GM18867 (cell line): Measurements from ENCODE around the gene MKS1.

Experiments used
- ATAC-seq: cut with Tn5 transposase; IDR thresholded peaks from one replicate; pipeline ENCODE4 v1.9.1; 2021; ENCODE audit warnings: mild to moderate bottlenecking, moderate library complexity; ENCODE audit not compliant: unreplicated experiment

The MKS1 gene

DNA sequence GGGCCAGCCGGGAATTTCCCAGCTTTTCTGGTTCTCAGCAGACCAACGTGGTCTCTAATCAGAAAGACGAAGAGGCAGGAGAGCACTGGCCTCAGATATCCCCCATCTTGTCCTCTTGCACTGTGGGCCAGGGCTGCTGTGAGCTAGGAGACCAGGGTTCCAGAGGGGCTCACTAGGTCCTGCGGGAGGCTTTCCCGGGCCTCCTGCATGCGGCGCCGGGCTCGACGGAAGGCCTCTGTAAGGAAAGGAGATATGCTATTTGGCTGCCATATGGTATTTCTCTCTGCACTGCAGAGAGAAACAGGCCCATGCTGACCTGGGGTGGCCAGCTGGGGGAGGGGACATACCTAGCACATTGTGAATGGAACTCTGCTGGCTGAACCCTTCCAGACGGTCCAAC lies 13.1 kb downstream of the MKS1 start:
- no peak for ATAC-seq

- ATAC-seq: no peak
These were observed 14.3 kb downstream of the MKS1 start for GRCh38 chr17:58204796-58205195.

GRCh38 chr17:58202859-58203258 lies 16.2 kb downstream of the MKS1 start:
- no peak for ATAC-seq

DNA sequence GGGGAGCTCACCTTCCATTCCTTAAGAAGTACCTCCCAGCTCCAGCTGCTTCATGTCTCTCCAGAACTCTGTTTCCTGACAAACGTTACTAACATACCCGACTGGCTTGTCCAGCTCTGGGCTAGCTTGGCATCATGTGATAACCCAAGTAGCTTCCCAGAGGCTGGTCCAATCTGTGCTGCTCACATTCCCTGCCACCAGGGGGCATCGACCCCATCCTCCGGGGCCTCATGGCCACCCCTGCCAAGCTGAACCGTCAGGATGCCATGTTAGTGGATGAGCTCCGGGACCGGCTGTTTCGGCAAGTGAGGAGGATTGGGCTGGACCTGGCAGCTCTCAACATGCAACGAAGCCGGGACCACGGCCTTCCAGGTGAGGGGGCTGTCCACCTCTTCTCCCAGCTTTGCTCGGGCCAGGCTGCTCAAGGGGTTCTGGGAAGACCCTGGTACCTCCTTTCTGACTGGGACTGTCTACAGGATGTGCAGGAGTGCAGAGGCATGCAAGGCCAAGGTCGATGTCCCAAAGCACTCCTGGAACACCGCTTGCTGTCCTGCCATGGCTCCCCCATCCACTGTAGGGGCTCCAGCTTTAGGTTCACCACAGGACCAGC lies 18.9 kb downstream of the MKS1 start:
- no peak for ATAC-seq

DNA sequence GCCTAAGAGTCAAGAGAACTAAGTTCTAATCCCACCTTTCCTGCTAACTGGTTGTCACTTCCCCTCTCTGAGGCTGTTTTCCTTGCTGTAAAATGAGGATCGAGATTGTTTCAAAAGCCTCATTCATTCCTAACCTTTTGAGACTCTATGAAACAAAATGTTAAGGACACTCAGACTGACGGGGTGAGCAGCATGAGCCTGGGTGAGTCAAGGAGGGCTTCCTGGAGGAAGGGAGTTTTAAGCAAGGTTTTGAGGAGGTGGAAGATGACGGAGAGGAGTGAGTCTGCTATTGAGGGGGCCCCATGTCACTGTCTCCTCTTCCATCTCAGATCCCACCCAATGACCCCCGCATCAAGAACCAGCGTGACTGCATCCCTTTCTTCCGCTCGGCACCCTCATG lies 22.4 kb downstream of the MKS1 start:
- no peak for ATAC-seq

- no peak for ATAC-seq
These were observed 23.4 kb downstream of the MKS1 start for GRCh38 chr17:58195518-58196123.

GRCh38 chr17:58193641-58194255 lies 25.3 kb downstream of the MKS1 start:
- ATAC-seq: no peak

DNA sequence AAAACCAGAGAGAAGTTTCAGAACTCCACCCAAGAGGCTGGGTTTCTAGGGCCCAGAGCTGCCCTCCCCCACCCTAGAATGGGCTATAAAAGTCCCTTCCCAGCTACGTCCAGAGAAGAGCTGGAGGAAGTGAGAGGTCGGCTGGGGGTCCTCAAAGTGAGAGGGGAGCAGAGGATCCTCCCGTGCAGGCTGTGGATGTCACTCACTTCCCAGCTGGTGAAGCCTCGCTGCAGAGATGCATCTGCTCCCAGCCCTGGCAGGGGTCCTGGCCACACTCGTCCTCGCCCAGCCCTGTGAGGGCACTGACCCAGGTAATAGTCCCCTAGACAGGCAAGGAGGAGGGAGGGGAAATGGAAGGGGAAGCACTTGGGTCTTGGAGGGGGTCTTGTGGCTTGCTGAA lies 26.4 kb downstream of the MKS1 start, which contains the start of gene EPX:
Gene EPX, plus strand, starts transcription at position 115 of the 400 bp plus-strand sequence. Its CDS starts 121 bp downstream, at position 236.
- ATAC-seq: no peak

DNA sequence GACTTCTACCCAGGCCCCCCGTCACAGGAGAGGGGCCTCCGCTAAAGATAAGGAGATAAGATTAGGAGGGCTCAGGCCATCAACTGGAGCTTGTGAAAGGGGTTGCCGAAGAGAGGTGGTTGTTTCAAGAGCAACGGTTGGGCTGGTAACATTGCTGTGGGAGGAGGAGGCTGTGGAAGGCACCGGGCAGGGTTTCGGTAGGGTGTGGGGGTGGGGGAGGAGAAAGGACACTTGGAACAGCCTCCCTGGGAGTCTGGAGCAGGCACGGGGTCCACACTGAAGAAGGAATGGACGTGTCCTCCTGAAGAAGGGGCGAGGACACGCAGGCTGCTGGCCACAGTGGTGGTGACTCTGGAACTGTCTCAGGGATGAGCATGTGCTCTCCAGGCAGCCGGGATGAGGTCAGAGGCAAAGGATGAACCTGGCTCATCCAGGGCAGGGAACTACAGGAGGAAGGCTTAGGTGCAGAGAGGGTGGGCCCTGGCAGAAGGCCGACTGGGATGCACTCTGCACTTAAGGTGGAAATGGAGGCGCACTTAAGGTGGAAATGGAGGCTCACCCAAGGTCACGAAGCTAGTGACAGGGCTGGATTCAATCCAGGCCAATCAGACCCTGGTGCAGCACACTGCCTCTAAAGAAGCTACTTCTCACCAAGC lies 27.7 kb downstream of the MKS1 start:
- ATAC-seq: no peak

DNA sequence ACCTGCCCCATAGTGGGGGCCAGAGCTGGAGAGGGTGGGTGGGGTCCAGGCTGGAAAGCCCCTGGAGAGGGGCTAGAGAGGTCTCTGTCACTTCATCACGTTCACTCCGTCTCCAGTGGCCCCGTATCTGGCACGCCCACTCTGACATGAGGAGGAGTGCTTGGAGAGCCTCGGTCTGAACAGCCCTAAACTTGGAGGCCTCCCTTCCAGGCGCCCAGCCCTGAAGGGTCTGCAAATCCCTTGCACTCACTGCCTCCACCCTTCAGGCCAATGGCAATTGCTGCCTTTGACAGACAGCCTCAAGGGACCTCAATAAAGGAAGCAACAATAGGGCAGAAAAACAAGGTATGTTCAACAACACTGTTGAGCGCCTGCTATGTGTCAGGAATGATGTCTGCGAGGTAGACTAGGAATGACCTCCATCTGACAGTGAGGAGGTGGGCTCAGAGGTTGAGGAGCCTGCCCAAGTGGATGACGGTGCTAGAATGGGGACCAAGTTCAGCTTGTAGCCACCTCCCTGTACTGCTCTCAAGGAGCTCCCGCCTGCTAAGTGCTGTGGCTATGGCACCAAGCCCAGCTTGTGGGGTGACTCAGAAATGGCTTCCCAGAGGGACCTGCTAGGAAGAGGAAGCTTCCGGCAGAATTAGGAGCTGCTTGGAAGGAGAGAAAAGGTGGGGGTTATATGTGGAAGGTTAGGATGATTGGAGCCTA lies 29.5 kb downstream of the MKS1 start:
- no peak for ATAC-seq

DNA sequence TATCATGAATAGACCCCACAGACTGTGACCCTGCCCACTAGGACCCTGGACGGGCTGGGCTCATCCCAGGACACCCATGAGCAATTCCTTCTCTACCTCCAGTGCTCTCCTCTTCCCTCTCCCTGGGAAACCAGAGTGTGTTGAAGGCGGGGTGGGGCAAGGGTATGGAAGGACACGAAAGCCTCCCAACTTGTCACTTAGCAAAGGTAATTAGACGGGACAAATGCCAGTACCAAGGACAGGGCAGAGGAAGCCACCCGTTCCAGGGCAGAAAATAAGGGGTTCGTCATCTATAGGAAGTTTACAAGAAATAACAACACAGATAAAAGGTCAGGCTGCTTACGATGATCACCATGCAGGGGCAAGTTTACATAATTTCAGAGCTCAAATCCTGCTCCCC lies 31.4 kb downstream of the MKS1 start:
- no peak for ATAC-seq

DNA sequence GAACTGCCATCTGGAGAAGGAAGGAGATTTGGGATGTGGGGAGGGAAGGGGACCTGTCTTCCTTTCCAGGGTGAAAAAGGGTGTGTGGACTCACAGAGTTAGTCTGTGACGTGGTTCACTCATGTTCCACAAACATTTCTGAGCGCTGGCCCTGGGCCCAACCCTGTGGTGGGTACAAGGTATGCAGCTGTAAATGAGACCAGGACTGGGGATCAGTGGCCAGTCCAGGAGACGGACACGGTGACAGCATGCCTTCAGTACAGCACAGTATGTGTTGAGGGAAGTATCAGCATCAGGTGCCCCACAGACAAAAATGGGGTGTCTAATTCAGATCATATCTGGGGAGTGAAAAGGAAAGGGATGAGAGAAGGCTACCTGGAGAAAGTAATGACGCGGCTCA lies 32.0 kb downstream of the MKS1 start:
- no peak for ATAC-seq

GRCh38 chr17:58186591-58186990 lies 32.5 kb downstream of the MKS1 start:
- ATAC-seq: no peak

GRCh38 chr17:58184986-58185761 lies 33.9 kb downstream of the MKS1 start:
- ATAC-seq: no peak

DNA sequence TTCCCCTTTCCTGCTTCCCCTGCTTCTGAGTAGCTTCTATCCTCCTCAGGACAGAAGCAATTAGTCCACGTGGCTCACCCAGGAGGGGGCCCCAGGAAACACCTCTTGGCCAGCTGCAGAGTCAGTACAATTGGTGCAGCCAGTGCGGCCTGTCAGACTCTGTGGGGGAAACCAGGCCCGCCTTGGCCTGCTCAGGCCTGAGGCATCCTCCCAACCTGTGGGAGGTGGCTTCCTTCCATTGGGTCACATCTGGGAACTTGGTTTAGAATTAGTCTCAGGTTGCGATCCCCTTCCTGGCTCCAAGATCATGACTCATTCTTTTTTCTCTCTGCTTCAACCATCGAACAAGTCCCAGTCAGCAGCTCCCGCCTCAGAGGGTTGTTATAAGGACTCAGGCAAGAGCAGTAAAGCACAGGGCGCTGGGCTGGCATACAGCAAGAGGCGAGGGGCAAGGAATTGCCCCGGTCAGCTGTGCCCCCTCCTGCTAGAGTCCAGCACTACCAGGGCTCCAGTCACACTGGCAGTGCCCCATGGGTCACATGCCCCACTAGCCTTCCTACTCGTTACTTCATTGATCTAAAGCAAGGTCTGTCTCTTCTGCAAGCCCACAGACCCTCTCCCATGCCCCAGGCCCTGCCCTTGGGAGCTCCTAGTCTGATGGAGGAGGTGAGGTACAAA lies 34.6 kb downstream of the MKS1 start:
- no peak for ATAC-seq

GRCh38 chr17:58183514-58183913 lies 35.5 kb downstream of the MKS1 start:
- no peak for ATAC-seq

DNA sequence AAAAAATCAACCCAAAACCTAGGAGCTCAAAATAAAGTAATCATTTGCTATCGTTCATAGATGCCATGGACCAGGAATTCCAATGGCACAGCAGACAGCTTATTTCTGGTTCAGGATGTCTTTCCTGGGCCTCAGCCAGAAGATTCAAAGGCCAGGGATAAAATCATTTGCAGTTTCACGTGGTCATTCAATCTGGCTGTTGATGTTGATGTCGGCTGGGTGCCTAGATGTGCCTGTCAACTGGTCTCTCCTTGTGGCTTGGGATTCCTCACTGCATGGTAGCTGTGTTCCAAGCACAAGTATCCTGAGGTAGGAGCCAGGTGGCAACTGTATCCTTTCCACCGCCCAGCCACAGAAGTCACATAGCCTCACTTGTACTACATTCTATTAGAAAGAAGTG lies 37.3 kb downstream of the MKS1 start:
- no peak for ATAC-seq

DNA sequence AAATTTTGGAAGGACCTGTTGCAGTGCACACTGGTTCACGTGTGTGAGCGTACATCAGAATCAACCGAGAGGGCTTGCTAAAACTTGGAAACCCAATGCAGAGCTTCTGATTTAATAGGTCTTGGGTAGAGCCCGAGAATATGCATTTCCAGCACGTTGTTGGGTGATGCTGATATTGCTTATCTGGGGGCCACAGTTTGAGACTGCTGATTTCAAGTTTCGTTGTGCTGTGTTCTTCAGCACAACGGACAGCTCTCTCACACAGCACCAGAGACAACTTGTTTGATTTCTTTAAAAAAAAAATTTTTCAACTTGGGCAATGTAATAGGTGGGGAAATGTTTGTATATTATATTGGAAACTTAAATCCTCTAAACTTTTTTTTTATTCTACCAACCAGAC lies 42.9 kb downstream of the MKS1 start:
- ATAC-seq: no peak

DNA sequence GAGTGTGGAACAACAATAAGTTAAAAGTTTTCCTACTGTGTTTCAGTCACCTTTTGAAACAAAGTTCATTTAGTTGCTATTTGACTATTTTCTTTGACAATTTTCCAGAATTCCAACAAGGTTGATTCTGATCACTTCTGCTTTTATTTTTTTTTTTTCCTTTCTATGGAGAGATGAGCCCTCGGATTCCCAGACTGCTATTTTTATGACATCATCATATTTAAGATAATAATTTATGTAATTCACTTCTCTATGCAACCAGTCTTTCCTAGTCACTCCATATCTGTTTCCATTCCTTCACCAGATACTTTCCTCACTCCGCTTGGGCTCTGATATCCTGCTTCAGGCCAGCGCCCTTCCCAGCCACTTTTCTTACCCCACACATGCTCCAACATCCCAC lies 44.2 kb downstream of the MKS1 start:
- no peak for ATAC-seq
